HG02610 (cell line): ENCODE results near the gene TLK1.

Experiments used
- ATAC-seq: cut with Tn5 transposase; IDR thresholded peaks from one replicate; pipeline ENCODE4 v1.9.1; 2021; ENCODE audit warnings: mild to moderate bottlenecking, moderate library complexity; ENCODE audit not compliant: unreplicated experiment

TLK1 gene

GRCh38 chr2:171160119-171160955 lies at the start of gene TLK1:
Gene TLK1, minus strand, starts transcription at chr2:171160893. Its CDS starts 465 bp downstream, at chr2:171160428.
- peak; percentile 48 for ATAC-seq

GRCh38 chr2:171210216-171210863 lies 49.6 kb upstream of the TLK1 start:
- ATAC-seq, result no peak

- ATAC-seq, result no peak
Observed at GRCh38 chr2:171208657-171209056, 48.0 kb upstream of the TLK1 start.

GRCh38 chr2:171206422-171207115 lies 45.9 kb upstream of the TLK1 start:
- no peak for ATAC-seq

GRCh38 chr2:171205551-171205950 lies 44.9 kb upstream of the TLK1 start:
- no peak for ATAC-seq

GRCh38 chr2:171201767-171202166 lies 41.1 kb upstream of the TLK1 start:
- no peak for ATAC-seq

GRCh38 chr2:171201271-171201670 lies 40.6 kb upstream of the TLK1 start:
- no peak for ATAC-seq

- ATAC-seq, result no peak
Observed at GRCh38 chr2:171200469-171200868, 39.8 kb upstream of the TLK1 start.

- no peak for ATAC-seq
Observed at GRCh38 chr2:171191021-171191420, 30.3 kb upstream of the TLK1 start.

- no peak for ATAC-seq
Observed at GRCh38 chr2:171187819-171188218, 27.1 kb upstream of the TLK1 start.

GRCh38 chr2:171187177-171187576 lies 26.5 kb upstream of the TLK1 start:
- no peak for ATAC-seq

GRCh38 chr2:171185941-171186340 lies 25.2 kb upstream of the TLK1 start:
- ATAC-seq, result no peak

- no peak for ATAC-seq
Observed at GRCh38 chr2:171185165-171185818, 24.6 kb upstream of the TLK1 start.

GRCh38 chr2:171181064-171182049 lies 20.7 kb upstream of the TLK1 start:
- peak; percentile 17 for ATAC-seq

- peak; percentile 79 for ATAC-seq
Observed at GRCh38 chr2:171180229-171180930, 19.7 kb upstream of the TLK1 start.

GRCh38 chr2:171178993-171179392 lies 18.3 kb upstream of the TLK1 start:
- no peak for ATAC-seq

- ATAC-seq, result no peak
Observed at GRCh38 chr2:171176516-171176915, 15.8 kb upstream of the TLK1 start.

- no peak for ATAC-seq
Observed at GRCh38 chr2:171174075-171174474, 13.4 kb upstream of the TLK1 start.

- no peak for ATAC-seq
Observed at GRCh38 chr2:171173087-171173486, 12.4 kb upstream of the TLK1 start.
